ENCODE results near the gene WDR1. TPM values are rescaled to one million over a fixed set of nuclear protein-coding genes. Genes with fewer than 3 reads are reported as not detected.

WDR1 gene
- total and polyA plus RNA-seq, 3 experiments from 2014 or later, result 377 to 409 (median 409) TPM

DNA sequence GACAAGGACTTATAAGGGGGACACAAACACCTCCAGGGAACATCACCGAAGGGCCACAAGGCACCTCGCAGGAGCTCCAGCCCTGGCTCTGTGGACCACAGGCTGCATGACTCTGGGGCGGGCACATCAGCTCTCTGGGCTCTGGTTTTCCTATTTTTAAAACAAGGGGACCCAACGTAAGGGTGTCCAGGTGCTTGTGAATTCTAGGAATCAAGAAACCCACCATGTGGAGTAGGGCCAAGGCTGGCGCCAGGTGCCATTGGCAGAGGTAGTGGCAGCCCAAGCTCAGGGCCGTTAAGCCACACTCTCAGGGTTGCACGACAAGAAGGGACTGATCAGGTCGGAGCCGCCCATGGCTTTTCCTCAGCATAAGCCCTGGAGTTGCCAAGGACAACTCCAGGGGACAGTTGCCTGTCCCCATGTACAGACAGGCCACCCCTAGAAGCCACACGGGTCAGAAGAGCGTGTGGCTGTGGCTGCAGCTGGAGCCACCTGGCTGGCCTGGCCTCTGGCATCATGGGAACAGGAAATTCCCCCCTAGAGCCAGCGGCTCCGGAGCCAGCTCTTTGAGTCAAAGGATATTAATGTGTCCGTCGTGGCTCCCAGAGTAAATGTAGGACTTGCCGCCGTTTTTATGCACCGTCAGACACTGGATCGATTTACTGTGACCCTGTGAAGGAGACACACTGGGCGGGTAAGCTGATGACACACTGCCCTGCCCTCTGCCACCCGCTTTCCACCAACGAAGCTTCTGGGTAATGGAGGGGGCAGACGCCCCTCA is 32.5 kb downstream of the WDR1 start:
- no peak overlapping the region for H3K4me3 Mint-ChIP-seq
- peaks cover 0 to 2% (median 0%) of the 10 kb centered on the region in 3 donors for H3K4me1 Mint-ChIP-seq
- H3K9me3 Mint-ChIP-seq, result no peaks in the 10 kb centered on the region
- H3K27ac Mint-ChIP-seq, result no peak overlapping the region
- peak in 1 of 5 donors; percentile 34 for DNase-seq
- Histone ChIP-seq H3K27me3 (ENCODE audit: insufficient read depth, low read length, poor library complexity, severe bottlenecking) (no peaks in the 10 kb centered on the region), H3K4me3 (ENCODE audit: low read length) (no peak overlapping the region), H3K9me3 (ENCODE audit: low read length) (no peaks in the 10 kb centered on the region), H3K27ac (ENCODE audit: low read depth, low read length) (no peak overlapping the region), H3K4me1 (ENCODE audit: insufficient read depth, low read length) (no peaks in the 10 kb centered on the region), H3K36me3 (ENCODE audit: insufficient read depth, low read length) (peaks cover 95% of the 10 kb centered on the region)
- H3K27me3 Mint-ChIP-seq, result no peaks in the 10 kb centered on the region
- CTCF ChIA-PET, result interaction anchor here (2.0 kb wide), 1 partner anchor 11 kb away, joined by 8 read pairs; no protein-coding TSS in a partner anchor
- POLR2A ChIA-PET, result no interaction called here
- peaks cover 4 to 98% (median 8%) of the 10 kb centered on the region in 3 donors for H3K36me3 Mint-ChIP-seq

DNA sequence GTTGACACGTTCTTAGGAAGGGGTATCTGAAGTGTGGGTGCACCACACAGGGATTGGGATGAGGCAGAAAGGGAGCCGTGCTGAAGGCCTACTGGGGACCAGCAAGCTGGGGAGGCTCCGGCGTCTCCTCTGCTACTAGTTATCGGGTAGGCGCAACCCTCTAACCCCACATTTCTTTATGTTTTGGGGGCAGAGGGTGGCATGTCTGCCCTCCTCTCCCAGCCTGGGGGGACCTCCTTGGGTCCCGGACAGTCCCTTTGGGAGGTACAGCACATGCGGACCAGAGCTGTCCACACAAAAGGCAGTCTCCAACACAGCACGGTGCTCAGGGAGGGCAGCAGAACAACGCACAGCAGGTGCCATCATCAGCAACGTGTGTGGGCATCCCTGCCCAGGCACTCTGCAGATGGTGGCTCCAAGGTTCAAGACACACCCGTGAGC is 33.2 kb downstream of the WDR1 start:
- Mint-ChIP-seq H3K9me3 (no peaks in the 10 kb centered on the region), H3K27ac (peak overlapping the region in 1 of 8 donors; percentile 32), H3K27me3 (no peaks in the 10 kb centered on the region), H3K4me3 (no peak overlapping the region), H3K4me1 (peaks cover 0 to 2% (median 0%) of the 10 kb centered on the region in 3 donors), H3K36me3 (peaks cover 4 to 98% (median 8%) of the 10 kb centered on the region in 3 donors)
- ChIA-PET CTCF (interaction anchor here (2.0 kb wide), 1 partner anchor 11 kb away, joined by 8 read pairs; no protein-coding TSS in a partner anchor), POLR2A (no interaction called here)
- Histone ChIP-seq H3K4me1 (ENCODE audit: insufficient read depth, low read length) (no peaks in the 10 kb centered on the region), H3K9me3 (ENCODE audit: low read length) (no peaks in the 10 kb centered on the region), H3K27ac (ENCODE audit: low read depth, low read length) (no peak overlapping the region), H3K4me3 (ENCODE audit: low read length) (no peak overlapping the region), H3K36me3 (ENCODE audit: insufficient read depth, low read length) (peaks cover 97% of the 10 kb centered on the region), H3K27me3 (ENCODE audit: insufficient read depth, low read length, poor library complexity, severe bottlenecking) (no peaks in the 10 kb centered on the region)
- no peak for DNase-seq

- H3K27ac ChIP-seq (ENCODE audit: low read depth, low read length), result no peak overlapping the region
- ChIA-PET CTCF (interaction anchor here (2.0 kb wide), 1 partner anchor 12 kb away, joined by 8 read pairs; no protein-coding TSS in a partner anchor), POLR2A (no interaction called here)
- H3K4me3 ChIP-seq (ENCODE audit: low read length), result no peak overlapping the region
- H3K4me3 Mint-ChIP-seq, result no peak overlapping the region
- H3K27me3 Mint-ChIP-seq, result no peaks in the 10 kb centered on the region
- no peaks in the 10 kb centered on the region for H3K4me1 ChIP-seq (ENCODE audit: insufficient read depth, low read length)
- H3K36me3 ChIP-seq (ENCODE audit: insufficient read depth, low read length), result peaks cover 97% of the 10 kb centered on the region
- H3K4me1 Mint-ChIP-seq, result peaks cover 0 to 2% (median 0%) of the 10 kb centered on the region in 3 donors
- H3K36me3 Mint-ChIP-seq, result peaks cover 4 to 98% (median 5%) of the 10 kb centered on the region in 3 donors
- H3K27me3 ChIP-seq (ENCODE audit: insufficient read depth, low read length, poor library complexity, severe bottlenecking), result no peaks in the 10 kb centered on the region
- DNase-seq, result no peak
- no peaks in the 10 kb centered on the region for H3K9me3 Mint-ChIP-seq
- H3K9me3 ChIP-seq (ENCODE audit: low read length), result no peaks in the 10 kb centered on the region
- H3K27ac Mint-ChIP-seq, result peak overlapping the region in 5 of 8 donors; percentile 26 to 74 (median 50)
Observed at GRCh38 chr4:10082459-10083272, 33.9 kb downstream of the WDR1 start.

GRCh38 chr4:10082047-10082446 is 34.6 kb downstream of the WDR1 start:
- no peak overlapping the region for H3K4me3 Mint-ChIP-seq
- no peak for DNase-seq
- no peaks in the 10 kb centered on the region for H3K27me3 Mint-ChIP-seq
- Histone ChIP-seq H3K4me3 (ENCODE audit: low read length) (no peak overlapping the region), H3K4me1 (ENCODE audit: insufficient read depth, low read length) (no peaks in the 10 kb centered on the region), H3K27ac (ENCODE audit: low read depth, low read length) (no peak overlapping the region), H3K27me3 (ENCODE audit: insufficient read depth, low read length, poor library complexity, severe bottlenecking) (no peaks in the 10 kb centered on the region), H3K36me3 (ENCODE audit: insufficient read depth, low read length) (peaks cover 97% of the 10 kb centered on the region), H3K9me3 (ENCODE audit: low read length) (no peaks in the 10 kb centered on the region)
- ChIA-PET POLR2A (no interaction called here), CTCF (no interaction called here)
- no peaks in the 10 kb centered on the region for H3K9me3 Mint-ChIP-seq
- H3K4me1 Mint-ChIP-seq, result peaks cover 0 to 2% (median 0%) of the 10 kb centered on the region in 3 donors
- peak overlapping the region in 5 of 8 donors; percentile 26 to 74 (median 50) for H3K27ac Mint-ChIP-seq
- peaks cover 4 to 98% (median 4%) of the 10 kb centered on the region in 3 donors for H3K36me3 Mint-ChIP-seq

DNA sequence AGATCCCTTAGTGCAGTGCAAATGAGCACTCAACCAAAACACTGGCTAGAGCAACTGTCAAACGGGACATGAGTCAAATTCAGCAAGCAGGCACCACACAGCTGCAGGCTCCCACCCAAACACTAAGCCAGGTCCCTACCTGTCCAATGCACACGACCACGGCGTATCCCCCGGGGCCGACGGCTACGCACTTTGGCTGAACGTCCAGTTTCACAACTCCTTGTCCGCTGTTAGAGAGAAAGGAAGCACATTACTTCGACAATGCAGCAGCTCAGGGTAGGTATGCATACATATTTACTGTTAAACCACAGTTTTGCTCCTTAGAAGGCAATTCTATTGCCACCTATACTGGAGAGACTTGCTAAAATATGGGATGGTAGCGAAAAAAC is 35.4 kb downstream of the WDR1 start:
- no peaks in the 10 kb centered on the region for H3K4me1 ChIP-seq (ENCODE audit: insufficient read depth, low read length)
- no peaks in the 10 kb centered on the region for H3K27me3 ChIP-seq (ENCODE audit: insufficient read depth, low read length, poor library complexity, severe bottlenecking)
- no peak overlapping the region for H3K27ac ChIP-seq (ENCODE audit: low read depth, low read length)
- Mint-ChIP-seq H3K27me3 (no peaks in the 10 kb centered on the region), H3K4me1 (peaks cover 0 to 2% (median 0%) of the 10 kb centered on the region in 3 donors), H3K27ac (peak overlapping the region in 5 of 8 donors; percentile 27 to 76 (median 32)), H3K9me3 (no peaks in the 10 kb centered on the region), H3K4me3 (no peak overlapping the region), H3K36me3 (peaks cover 4 to 98% (median 7%) of the 10 kb centered on the region in 3 donors)
- POLR2A ChIA-PET, result no interaction called here
- no peak for DNase-seq
- H3K4me3 ChIP-seq (ENCODE audit: low read length), result no peak overlapping the region
- CTCF ChIA-PET, result no interaction called here
- peaks cover 97% of the 10 kb centered on the region for H3K36me3 ChIP-seq (ENCODE audit: insufficient read depth, low read length)
- H3K9me3 ChIP-seq (ENCODE audit: low read length), result no peaks in the 10 kb centered on the region

DNA sequence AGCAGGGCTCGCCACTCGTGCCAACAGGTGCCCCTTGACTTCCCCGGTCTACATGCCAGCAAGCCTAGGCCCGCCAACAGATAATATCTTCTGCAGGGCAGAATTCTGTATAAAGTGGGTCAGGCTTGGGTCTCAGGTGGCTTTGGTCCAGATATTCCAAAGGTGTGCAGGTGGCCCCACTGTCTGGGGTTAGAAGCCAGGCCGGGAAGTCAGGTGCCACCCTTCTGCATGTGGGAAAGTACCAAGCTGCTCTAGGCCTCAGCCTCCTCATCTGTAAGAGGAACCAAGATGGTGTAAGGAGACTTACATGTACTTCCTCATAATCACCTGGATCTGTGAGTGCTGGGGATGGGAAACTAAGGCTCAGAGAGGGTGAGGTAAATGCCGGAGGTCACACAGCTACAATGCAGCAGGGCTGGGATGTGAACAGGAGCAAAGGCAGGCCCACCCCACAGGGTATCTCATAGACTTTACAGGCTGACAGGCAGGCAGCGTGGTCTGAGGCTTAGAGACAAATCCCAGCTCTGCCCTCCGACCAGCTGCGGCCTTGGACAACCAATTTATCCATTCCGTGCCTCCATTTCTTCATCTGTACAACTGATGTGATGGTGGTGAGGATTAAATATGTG is 35.9 kb downstream of the WDR1 start:
- Histone ChIP-seq H3K9me3 (ENCODE audit: low read length) (no peaks in the 10 kb centered on the region), H3K27me3 (ENCODE audit: insufficient read depth, low read length, poor library complexity, severe bottlenecking) (no peaks in the 10 kb centered on the region), H3K4me3 (ENCODE audit: low read length) (no peak overlapping the region), H3K36me3 (ENCODE audit: insufficient read depth, low read length) (peaks cover 95% of the 10 kb centered on the region), H3K4me1 (ENCODE audit: insufficient read depth, low read length) (no peaks in the 10 kb centered on the region), H3K27ac (ENCODE audit: low read depth, low read length) (no peak overlapping the region)
- ChIA-PET POLR2A (no interaction called here), CTCF (no interaction called here)
- Mint-ChIP-seq H3K4me1 (peaks cover 0 to 2% (median 0%) of the 10 kb centered on the region in 3 donors), H3K9me3 (no peaks in the 10 kb centered on the region), H3K36me3 (peaks cover 4 to 98% (median 9%) of the 10 kb centered on the region in 3 donors), H3K27me3 (no peaks in the 10 kb centered on the region), H3K4me3 (no peak overlapping the region), H3K27ac (peak overlapping the region in 4 of 8 donors; percentile 27 to 59 (median 30))
- DNase-seq, result no peak

DNA sequence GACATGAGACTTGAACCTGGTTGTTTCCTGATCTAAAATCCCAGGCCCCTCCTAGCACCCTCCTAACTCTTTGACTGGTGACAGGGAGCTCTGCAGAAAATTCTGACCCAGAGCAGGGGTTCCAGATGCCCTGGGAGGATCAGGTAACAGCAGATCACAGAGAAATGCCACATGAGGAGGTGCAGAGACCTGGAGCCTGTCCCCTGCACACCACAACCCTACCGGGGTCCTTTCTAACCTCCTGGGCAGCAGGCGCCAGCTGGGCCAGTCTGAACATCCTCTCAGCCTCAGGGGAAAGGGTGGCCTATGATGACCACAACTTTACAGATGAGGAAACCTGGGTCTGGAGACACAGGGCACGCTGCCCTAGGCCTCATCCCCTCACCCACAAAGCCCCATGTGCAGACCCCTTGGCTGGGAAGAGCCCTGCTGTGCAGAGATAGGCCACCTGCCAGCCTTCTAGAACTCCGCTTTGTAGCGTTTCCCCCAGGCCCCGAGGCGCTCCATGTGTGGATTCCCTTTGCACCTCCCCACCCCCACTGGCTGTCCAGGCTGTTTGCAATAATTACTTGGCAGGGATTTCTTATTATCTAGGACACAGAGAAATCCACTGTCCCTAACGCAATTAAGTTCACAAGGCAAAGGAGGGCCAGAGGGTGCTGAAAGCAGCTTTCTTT is 36.5 kb downstream of the WDR1 start:
- Histone ChIP-seq H3K4me3 (ENCODE audit: low read length) (no peak overlapping the region), H3K4me1 (ENCODE audit: insufficient read depth, low read length) (no peaks in the 10 kb centered on the region), H3K36me3 (ENCODE audit: insufficient read depth, low read length) (peaks cover 95% of the 10 kb centered on the region), H3K27ac (ENCODE audit: low read depth, low read length) (no peak overlapping the region), H3K27me3 (ENCODE audit: insufficient read depth, low read length, poor library complexity, severe bottlenecking) (no peaks in the 10 kb centered on the region), H3K9me3 (ENCODE audit: low read length) (no peaks in the 10 kb centered on the region)
- ChIA-PET POLR2A (no interaction called here), CTCF (no interaction called here)
- H3K4me1 Mint-ChIP-seq, result peaks cover 0 to 2% (median 0%) of the 10 kb centered on the region in 3 donors
- H3K36me3 Mint-ChIP-seq, result peaks cover 4 to 98% (median 9%) of the 10 kb centered on the region in 3 donors
- no peaks in the 10 kb centered on the region for H3K27me3 Mint-ChIP-seq
- no peaks in the 10 kb centered on the region for H3K9me3 Mint-ChIP-seq
- DNase-seq, result no peak
- H3K27ac Mint-ChIP-seq, result peak overlapping the region in 2 of 8 donors; percentile 57 to 58
- no peak overlapping the region for H3K4me3 Mint-ChIP-seq
